Activated naive CD8-positive, alpha-beta T cell (primary cell): ENCODE measurements around the gene GPR179.
"Not testable (repeated sequence)": the region's sequence is repeated elsewhere in the genome, so short reads cannot be mapped to it uniquely, and the experiment has no call there.

Source experiments
- H3K27ac Mint-ChIP-seq: one replicate; pipeline ENCODE4 v1.8.0; 2021; ENCODE audit warnings: mixed read lengths
- H3K27me3 Mint-ChIP-seq: one replicate; pipeline ENCODE4 v1.8.0; 2021; ENCODE audit warnings: mixed read lengths
- H3K36me3 Mint-ChIP-seq: one replicate; pipeline ENCODE4 v1.8.0; 2021; ENCODE audit warnings: mixed read lengths
- H3K4me1 Mint-ChIP-seq: one replicate; pipeline ENCODE4 v1.8.0; 2021; ENCODE audit warnings: low read depth, mixed read lengths
- H3K4me3 Mint-ChIP-seq: one replicate; pipeline ENCODE4 v1.8.0; 2021; ENCODE audit warnings: mild to moderate bottlenecking, mixed read lengths
- H3K9me3 Mint-ChIP-seq: one replicate; pipeline ENCODE4 v1.8.0; 2021; ENCODE audit warnings: low read depth, mixed read lengths

The GPR179 gene

GRCh38 chr17:38322156-38322779 is 21.5 kb downstream of the GPR179 start:
- no peaks in the 10 kb centered on the region for H3K9me3 Mint-ChIP-seq
- peaks cover 13% of the 10 kb centered on the region for H3K4me1 Mint-ChIP-seq
- peaks cover 8% of the 10 kb centered on the region for H3K36me3 Mint-ChIP-seq
- H3K27me3 Mint-ChIP-seq: no peaks in the 10 kb centered on the region
- no peak overlapping the region for H3K27ac Mint-ChIP-seq
- H3K4me3 Mint-ChIP-seq: no peak overlapping the region

GRCh38 chr17:38320482-38320881 is 23.3 kb downstream of the GPR179 start:
- Mint-ChIP-seq H3K27ac (no peak overlapping the region), H3K36me3 (peaks cover 12% of the 10 kb centered on the region), H3K4me1 (peaks cover 6% of the 10 kb centered on the region), H3K27me3 (no peaks in the 10 kb centered on the region), H3K9me3 (no peaks in the 10 kb centered on the region), H3K4me3 (no peak overlapping the region)

GRCh38 chr17:38317081-38317480 is 26.7 kb downstream of the GPR179 start:
- no peaks in the 10 kb centered on the region for H3K27me3 Mint-ChIP-seq
- no peaks in the 10 kb centered on the region for H3K4me1 Mint-ChIP-seq
- no peak overlapping the region for H3K4me3 Mint-ChIP-seq
- peaks cover 11% of the 10 kb centered on the region for H3K36me3 Mint-ChIP-seq
- H3K9me3 Mint-ChIP-seq: no peaks in the 10 kb centered on the region
- no peak overlapping the region for H3K27ac Mint-ChIP-seq

GRCh38 chr17:38315497-38315896 is 28.3 kb downstream of the GPR179 start:
- no peaks in the 10 kb centered on the region for H3K4me1 Mint-ChIP-seq
- no peak overlapping the region for H3K27ac Mint-ChIP-seq
- no peaks in the 10 kb centered on the region for H3K27me3 Mint-ChIP-seq
- H3K9me3 Mint-ChIP-seq: no peaks in the 10 kb centered on the region
- peaks cover 8% of the 10 kb centered on the region for H3K36me3 Mint-ChIP-seq
- H3K4me3 Mint-ChIP-seq: no peak overlapping the region

GRCh38 chr17:38296834-38297517 is 46.8 kb downstream of the GPR179 start, which contains the start of gene MRPL45:
TSS of gene MRPL45 (plus strand) at chr17:38297168. CDS start at chr17:38297184, 16 bp downstream.
- H3K27ac Mint-ChIP-seq: peak within 1 kb of the TSS; percentile 96
- peak within 1 kb of the TSS; percentile 98 for H3K4me3 Mint-ChIP-seq
- H3K36me3 Mint-ChIP-seq, H3K27me3 Mint-ChIP-seq, H3K4me1 Mint-ChIP-seq, H3K9me3 Mint-ChIP-seq: not testable (repeated sequence)

GRCh38 chr17:38295602-38296365 is 48.0 kb downstream of the GPR179 start:
- H3K27ac Mint-ChIP-seq: peak overlapping the region; percentile 96
- not testable (repeated sequence) for H3K27me3 Mint-ChIP-seq, H3K36me3 Mint-ChIP-seq, H3K4me1 Mint-ChIP-seq, H3K9me3 Mint-ChIP-seq
- peak overlapping the region; percentile 35 for H3K4me3 Mint-ChIP-seq

- not testable (repeated sequence) for H3K4me1 Mint-ChIP-seq, H3K4me3 Mint-ChIP-seq, H3K27me3 Mint-ChIP-seq, H3K36me3 Mint-ChIP-seq, H3K27ac Mint-ChIP-seq, H3K9me3 Mint-ChIP-seq
Observed at GRCh38 chr17:38289760-38290159, 54.0 kb downstream of the GPR179 start.

- not testable (repeated sequence) for H3K9me3 Mint-ChIP-seq, H3K4me1 Mint-ChIP-seq, H3K27me3 Mint-ChIP-seq, H3K27ac Mint-ChIP-seq, H3K36me3 Mint-ChIP-seq, H3K4me3 Mint-ChIP-seq
Observed at GRCh38 chr17:38288217-38288827, 55.4 kb downstream of the GPR179 start.

- not testable (repeated sequence) for H3K27me3 Mint-ChIP-seq, H3K9me3 Mint-ChIP-seq, H3K27ac Mint-ChIP-seq, H3K4me3 Mint-ChIP-seq, H3K36me3 Mint-ChIP-seq, H3K4me1 Mint-ChIP-seq
Observed at GRCh38 chr17:38286501-38287091, 57.2 kb downstream of the GPR179 start.

GRCh38 chr17:38285994-38286393 is 57.8 kb downstream of the GPR179 start:
- not testable (repeated sequence) for H3K9me3 Mint-ChIP-seq, H3K27me3 Mint-ChIP-seq, H3K4me3 Mint-ChIP-seq, H3K36me3 Mint-ChIP-seq, H3K4me1 Mint-ChIP-seq, H3K27ac Mint-ChIP-seq
